Prostate gland (tissue), 1 donor: Measurements from ENCODE around the gene ATAD2B.

ENCODE experiments used
- POLR2A ChIP-seq: fragments of 450-650 bp; IDR thresholded peaks from one replicate; pipeline ENCODE4 v1.6.1; 2016; ENCODE audit warnings: antibody characterized with exemption, mild to moderate bottlenecking
- POLR2AphosphoS5 ChIP-seq: sonication (generic); formaldehyde crosslinking; IDR thresholded peaks from one replicate; pipeline ENCODE4 v1.6.1; 2017; ENCODE audit warnings: antibody characterized with exemption

DNA sequence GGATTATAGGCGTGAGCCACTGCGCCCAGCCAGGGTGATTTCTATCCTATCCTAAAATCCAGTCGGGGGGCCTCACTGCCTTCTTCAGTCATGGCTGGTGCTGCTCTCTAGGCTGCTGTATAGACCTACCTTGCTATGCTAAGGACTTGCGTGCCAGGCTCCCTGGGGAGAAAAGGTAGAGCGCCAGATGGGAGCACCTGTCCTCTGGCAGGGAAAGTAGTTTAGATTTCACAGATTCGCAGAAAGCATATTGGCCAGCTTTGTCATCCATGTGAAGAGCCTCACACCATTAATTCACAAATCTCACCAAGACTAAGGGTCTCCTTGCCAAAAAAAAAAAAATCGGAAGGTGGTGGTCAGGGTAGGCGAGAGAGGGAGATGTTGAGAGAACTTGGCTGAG lies 217.6 kb downstream of the ATAD2B start:
- TF ChIP-seq POLR2AphosphoS5 (no peak), POLR2A (no peak)
